ENCODE data around the gene TCEAL6.
"Not testable (repeated sequence)": the region's sequence is repeated elsewhere in the genome, so short reads cannot be mapped to it uniquely, and the experiment has no call there.

DNA sequence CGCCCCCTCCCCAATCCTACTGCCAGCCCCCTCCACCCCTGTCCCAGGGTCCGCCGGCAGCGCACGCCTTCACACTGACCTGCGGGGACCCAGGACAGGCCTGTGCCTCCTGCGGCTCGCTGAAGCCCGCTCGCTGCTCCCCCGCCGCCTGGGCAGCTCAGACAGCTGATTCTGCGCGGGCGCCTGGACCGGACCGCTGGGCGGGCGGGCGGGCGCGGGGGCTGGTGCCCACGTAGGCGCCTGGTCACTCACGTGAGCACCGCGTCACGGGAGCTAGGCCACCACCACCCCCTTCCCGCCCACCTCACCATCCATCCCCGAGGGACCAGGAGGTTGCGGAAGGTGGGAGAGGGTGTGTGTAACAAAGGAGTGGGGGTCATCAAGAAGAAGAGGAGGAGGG, at the start of gene TCEAL6:
- not testable (repeated sequence) for TF ChIP-seq POLR2A (IDR thresholded peaks at IDR 0.05; ENCODE audit: low read length); GATA1 (IDR thresholded peaks at IDR 0.05; ENCODE audit: low read depth, low read length)
